Neuronal stem cell (in vitro differentiated cells): ENCODE data around the gene LRP11.

Experiments used
- DNase-seq: peaks from one replicate; pipeline ENCODE4 v3.0.0-alpha.2; 2013; ENCODE audit warnings: low spot score
- H2AFZ ChIP-seq: one replicate; pipeline ENCODE4 v1.6.1; 2013; ENCODE audit warnings: mild to moderate bottlenecking, low read length, inconsistent platforms
- H2AK5ac ChIP-seq: 2 replicates; pipeline ENCODE4 v1.6.1; 2013; ENCODE audit warnings: low read depth, mild to moderate bottlenecking, inconsistent platforms, low read length, moderate library complexity, mixed read lengths
- H2BK120ac ChIP-seq: 2 replicates; pipeline ENCODE4 v1.6.1; 2013; ENCODE audit warnings: low read depth, mild to moderate bottlenecking, inconsistent platforms, low read length, moderate library complexity, mixed read lengths
- H2BK12ac ChIP-seq: one replicate; pipeline ENCODE4 v1.6.1; 2013; ENCODE audit warnings: low read length, inconsistent platforms
- H2BK15ac ChIP-seq: 2 replicates; pipeline ENCODE4 v1.6.1; 2013; ENCODE audit warnings: mild to moderate bottlenecking, low read length, inconsistent platforms, mixed read lengths
- H2BK5ac ChIP-seq: one replicate; pipeline ENCODE4 v1.6.1; 2013; ENCODE audit warnings: inconsistent platforms, mild to moderate bottlenecking, low read length, moderate library complexity
- H3K14ac ChIP-seq: one replicate; pipeline ENCODE4 v1.6.1; 2013; ENCODE audit warnings: low read length, inconsistent platforms
- H3K18ac ChIP-seq: 2 replicates; pipeline ENCODE4 v1.6.1; 2013; ENCODE audit warnings: low read length, inconsistent platforms
- H3K23ac ChIP-seq: 2 replicates; pipeline ENCODE4 v1.6.1; 2013; ENCODE audit warnings: low read depth, mild to moderate bottlenecking, mixed read lengths, low read length, inconsistent platforms; ENCODE audit not compliant: poor library complexity
- H3K27ac ChIP-seq: replicated peaks from 3 replicates; pipeline ENCODE4 v1.5.1; 2013; ENCODE audit warnings: low read length, inconsistent platforms
- H3K27me3 ChIP-seq, 3 experiments: 2 replicates each; pipeline ENCODE4 v1.6.1; 2013; ENCODE audit warnings: low read length in 3 of 3, mild to moderate bottlenecking in 2 of 3, inconsistent platforms in 1 of 3, low read depth in 1 of 3, mixed read lengths in 1 of 3, moderate library complexity in 1 of 3; ENCODE audit not compliant: control insufficient read depth in 3 of 3, insufficient read depth in 3 of 3
- H3K36me3 ChIP-seq, 2 donors: replicated peaks in 1 of 2; 2 replicates each; pipeline ENCODE4 v1.6.1; 2013; ENCODE audit warnings: low read length in 2 of 2; ENCODE audit not compliant: control insufficient read depth in 2 of 2, insufficient read depth in 2 of 2
- H3K4ac ChIP-seq: 2 replicates; pipeline ENCODE4 v1.6.1; 2013; ENCODE audit warnings: inconsistent platforms, mild to moderate bottlenecking, low read length, moderate library complexity
- H3K4me1 ChIP-seq, 2 donors: 1 replicate in 1 of 2; 2 replicates in 1 of 2; pipeline ENCODE4 v1.6.1; 2013; ENCODE audit warnings: low read length in 2 of 2, low read depth in 1 of 2; ENCODE audit not compliant: control insufficient read depth in 2 of 2, insufficient read depth in 1 of 2
- H3K4me2 ChIP-seq: one replicate; pipeline ENCODE4 v1.6.1; 2013; ENCODE audit warnings: mild to moderate bottlenecking, low read length, inconsistent platforms; ENCODE audit not compliant: insufficient read depth, poor library complexity, severe bottlenecking
- H3K4me3 ChIP-seq, 2 donors: 2 replicates each; pipeline ENCODE4 v1.5.1; 2013; ENCODE audit warnings: low read length in 2 of 2, mild to moderate bottlenecking in 2 of 2, inconsistent platforms in 1 of 2, moderate library complexity in 1 of 2
- H3K79me1 ChIP-seq: one replicate; pipeline ENCODE4 v1.6.1; 2013; ENCODE audit warnings: low read depth, mild to moderate bottlenecking, inconsistent platforms, low read length, moderate library complexity
- H3K9ac ChIP-seq: one replicate; pipeline ENCODE4 v1.6.1; 2013; ENCODE audit warnings: mild to moderate bottlenecking, low read depth, low read length, inconsistent platforms; ENCODE audit not compliant: poor library complexity
- H3K9me3 ChIP-seq, 2 donors: replicated peaks in 1 of 2; 2 replicates each; pipeline versions ENCODE3 to v1.6.1; 2013; ENCODE audit warnings: low read length in 2 of 2, mild to moderate bottlenecking in 2 of 2, inconsistent platforms in 1 of 2, low read depth in 1 of 2, mixed read lengths in 1 of 2, moderate library complexity in 1 of 2; ENCODE audit not compliant: control insufficient read depth in 2 of 2, insufficient read depth in 1 of 2
- H4K8ac ChIP-seq: one replicate; pipeline ENCODE4 v1.6.1; 2013; ENCODE audit warnings: low read depth, mild to moderate bottlenecking, inconsistent platforms, low read length, moderate library complexity
- H4K91ac ChIP-seq: one replicate; pipeline ENCODE4 v1.6.1; 2013; ENCODE audit warnings: low read length, low read depth, mild to moderate bottlenecking, inconsistent platforms; ENCODE audit not compliant: poor library complexity
- WGBS, 2 donors: extraction: QIAGEN DNeasy Blood & Tissue Kit; methylation state at CpG; one replicate each; pipeline ENCODE4 v1.1.7; 2013; ENCODE audit warnings: missing lambda C conversion rate in 2 of 2, mixed read lengths in 1 of 2; ENCODE audit not compliant: insufficient read length in 2 of 2, insufficient replicate concordance in 1 of 2; ENCODE audit errors: extremely low coverage in 2 of 2; 5-methylcytosine and 5-hydroxymethylcytosine counted together

Gene LRP11

DNA sequence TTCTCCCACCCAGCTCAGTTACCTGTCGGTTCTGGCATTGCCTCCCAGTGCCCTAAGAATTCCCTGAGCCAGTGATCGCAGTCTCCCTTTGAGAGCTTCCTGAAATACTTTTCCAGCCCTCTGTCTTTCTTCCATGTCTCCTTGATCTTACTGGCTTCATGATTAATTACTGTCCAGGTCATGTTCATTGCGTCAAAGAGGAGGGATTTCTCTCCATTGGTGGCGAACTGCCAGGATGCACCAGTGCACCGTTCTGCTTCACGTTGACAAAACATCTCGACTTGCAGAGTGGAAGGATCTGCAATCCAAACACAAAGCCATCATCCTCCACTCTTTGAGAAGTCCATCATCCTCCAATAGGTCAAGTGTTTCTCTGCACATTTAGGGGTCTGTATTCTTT lies 25.2 kb upstream of the LRP11 start:
- no peak overlapping the region for H3K23ac ChIP-seq
- no CpG with 5 or more reads among the region's 7 CpGs for WGBS, 2 donors
- H2AFZ ChIP-seq: no peak overlapping the region

GRCh38 chr6:149888659-149889058 lies 24.5 kb upstream of the LRP11 start:
- Histone ChIP-seq H3K27me3 (peaks cover 0 to 9% (median 0%) of the 10 kb centered on the region in 3 experiments), H2BK5ac (no peak overlapping the region), H2BK12ac (no peak overlapping the region), H2AFZ (no peak overlapping the region), H3K4me2 (no peak overlapping the region), H3K79me1 (no peaks in the 10 kb centered on the region), H3K4me3 (no peak overlapping the region), H3K18ac (no peak overlapping the region), H2BK120ac (no peak overlapping the region), H3K14ac (no peak overlapping the region), H3K23ac (no peak overlapping the region), H3K4ac (no peak overlapping the region), H3K9ac (no peak overlapping the region), H3K27ac (no peak overlapping the region), H3K9me3 (no peaks in the 10 kb centered on the region), H3K4me1 (no peaks in the 10 kb centered on the region), H4K91ac (no peak overlapping the region), H2BK15ac (no peak overlapping the region), H2AK5ac (no peak overlapping the region), H3K36me3 (no peaks in the 10 kb centered on the region), H4K8ac (no peak overlapping the region)
- no CpG with 5 or more reads among the region's 1 CpG for WGBS, 2 donors
- no peak for DNase-seq

More for the DNA sequence above, 25.2 kb upstream of the LRP11 start:
- no peak overlapping the region for H2BK15ac ChIP-seq
- H3K4me2 ChIP-seq: no peak overlapping the region
- H4K8ac ChIP-seq: no peak overlapping the region
- H2BK12ac ChIP-seq: no peak overlapping the region
- no peak overlapping the region for H3K4ac ChIP-seq
- no peak for DNase-seq
- H3K36me3 ChIP-seq: no peaks in the 10 kb centered on the region
- H3K14ac ChIP-seq: no peak overlapping the region
- no peaks in the 10 kb centered on the region for H3K4me1 ChIP-seq
- peaks cover 0 to 9% (median 0%) of the 10 kb centered on the region in 3 experiments for H3K27me3 ChIP-seq
- no peak overlapping the region for H3K27ac ChIP-seq
- H2BK5ac ChIP-seq: no peak overlapping the region
- H3K18ac ChIP-seq: no peak overlapping the region
- H3K9ac ChIP-seq: no peak overlapping the region
- H2BK120ac ChIP-seq: no peak overlapping the region
- no peak overlapping the region for H2AK5ac ChIP-seq
- H3K79me1 ChIP-seq: no peaks in the 10 kb centered on the region
- H3K9me3 ChIP-seq: no peaks in the 10 kb centered on the region
- no peak overlapping the region for H3K4me3 ChIP-seq
- H4K91ac ChIP-seq: no peak overlapping the region

DNA sequence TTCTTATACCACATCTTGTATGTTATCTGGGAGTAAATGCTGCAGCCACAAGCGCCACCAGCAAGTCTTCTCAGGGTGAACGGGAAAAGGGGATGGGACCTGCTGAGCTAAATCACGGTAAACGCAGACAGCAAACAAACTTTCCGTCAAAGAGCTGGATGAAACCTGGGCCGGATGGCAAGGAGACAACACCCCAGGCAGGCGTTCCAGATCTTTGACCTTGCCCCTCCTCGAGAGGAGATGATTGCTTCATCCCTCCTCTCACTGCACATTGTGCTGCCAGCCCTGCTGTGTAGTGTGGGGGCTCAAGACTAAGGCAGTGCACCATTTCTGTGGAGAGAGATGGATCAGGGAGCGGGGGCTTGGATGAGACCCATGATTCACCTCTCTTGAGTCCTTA lies 23.9 kb upstream of the LRP11 start:
- no CpG with 5 or more reads among the region's 9 CpGs for WGBS, 2 donors

DNA sequence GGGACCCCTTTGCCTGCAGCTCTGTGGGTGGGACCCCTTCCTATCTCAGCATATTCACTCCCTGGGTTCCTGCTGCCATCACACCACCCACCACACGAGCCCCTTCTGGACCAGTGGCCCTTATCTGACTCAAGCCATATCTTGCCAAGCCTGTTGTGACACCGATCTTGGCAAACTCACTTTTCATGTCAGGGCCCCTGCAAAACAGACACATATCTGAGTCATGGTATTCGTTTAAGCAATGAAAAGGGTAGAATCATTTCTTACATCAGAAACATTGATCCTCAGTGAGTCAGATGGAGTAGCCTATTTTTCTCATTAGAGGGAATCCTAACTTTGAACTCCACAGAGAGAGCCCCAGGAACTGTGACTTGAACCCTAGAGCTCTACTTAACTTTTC lies 23.2 kb upstream of the LRP11 start:
- Histone ChIP-seq H4K8ac (no peak overlapping the region), H3K27me3 (peaks cover 0 to 9% (median 0%) of the 10 kb centered on the region in 3 experiments), H3K18ac (no peak overlapping the region), H2BK5ac (no peak overlapping the region), H3K27ac (no peak overlapping the region), H2AK5ac (no peak overlapping the region), H3K4me2 (no peak overlapping the region), H3K79me1 (no peaks in the 10 kb centered on the region), H2BK120ac (no peak overlapping the region), H3K9ac (no peak overlapping the region), H3K4ac (no peak overlapping the region), H3K9me3 (no peaks in the 10 kb centered on the region), H3K36me3 (no peaks in the 10 kb centered on the region), H4K91ac (no peak overlapping the region), H3K14ac (no peak overlapping the region), H2BK15ac (no peak overlapping the region), H2BK12ac (no peak overlapping the region), H3K4me1 (no peaks in the 10 kb centered on the region), H3K4me3 (no peak overlapping the region), H3K23ac (no peak overlapping the region), H2AFZ (no peak overlapping the region)
- DNase-seq: no peak
- no CpG with 5 or more reads among the region's 3 CpGs for WGBS, 2 donors

More for the DNA sequence above, 23.9 kb upstream of the LRP11 start:
- no peak overlapping the region for H4K91ac ChIP-seq
- H3K18ac ChIP-seq: no peak overlapping the region
- H3K4ac ChIP-seq: no peak overlapping the region
- H3K4me2 ChIP-seq: no peak overlapping the region
- no peak overlapping the region for H3K23ac ChIP-seq
- no peak overlapping the region for H2BK15ac ChIP-seq
- H3K9ac ChIP-seq: no peak overlapping the region
- H2AK5ac ChIP-seq: no peak overlapping the region
- H2BK12ac ChIP-seq: no peak overlapping the region
- H3K4me3 ChIP-seq: no peak overlapping the region
- no peaks in the 10 kb centered on the region for H3K79me1 ChIP-seq
- H3K27me3 ChIP-seq: peaks cover 0 to 9% (median 0%) of the 10 kb centered on the region in 3 experiments
- no peak overlapping the region for H2BK5ac ChIP-seq
- no peak overlapping the region for H4K8ac ChIP-seq
- DNase-seq: no peak
- H3K27ac ChIP-seq: no peak overlapping the region
- H2BK120ac ChIP-seq: no peak overlapping the region
- H3K36me3 ChIP-seq: no peaks in the 10 kb centered on the region
- no peaks in the 10 kb centered on the region for H3K9me3 ChIP-seq
- no peak overlapping the region for H3K14ac ChIP-seq
- no peak overlapping the region for H2AFZ ChIP-seq
- H3K4me1 ChIP-seq: no peaks in the 10 kb centered on the region
